Loucy (cell line): ENCODE data around the gene LIMK2.
A peak's percentile ranks its signal among the peaks of the same experiment; 100 is the strongest.

ENCODE experiments used
- CTCF ChIP-seq: fragments of 200-600 bp; sonication (generic); conservative IDR thresholded peaks from 2 replicates; pipeline ENCODE4 v1.5.1; 2014; ENCODE audit warnings: mild to moderate bottlenecking, antibody characterized with exemption, low read length
- EZH2phosphoT487 ChIP-seq: fragments of 200-600 bp; IDR thresholded peaks from 2 replicates; pipeline ENCODE4 v1.6.1; 2018; ENCODE audit warnings: antibody characterized with exemption, mild to moderate bottlenecking, moderate library complexity, borderline replicate concordance

- TF ChIP-seq CTCF (peak; percentile 28; the same call in 1 of the 2 replicates), EZH2phosphoT487 (no peak)
Observed at GRCh38 chr22:31199187-31199586, 12.9 kb upstream of the LIMK2 start.
